IPS-15b (cell line): ENCODE results near the gene BFAR.
"Not testable (repeated sequence)": the region's sequence is repeated elsewhere in the genome, so short reads cannot be mapped to it uniquely, and the experiment has no call there.

Experiments used
- H3K27me3 ChIP-seq: one replicate; pipeline ENCODE4 v1.6.1; 2013; ENCODE audit warnings: low read length; ENCODE audit not compliant: control insufficient read depth, insufficient read depth
- H3K36me3 ChIP-seq: one replicate; pipeline ENCODE4 v1.6.1; 2013; ENCODE audit warnings: low read length; ENCODE audit not compliant: control insufficient read depth, insufficient read depth
- H3K4me1 ChIP-seq: one replicate; pipeline ENCODE4 v1.6.1; 2013; ENCODE audit warnings: mild to moderate bottlenecking, low read length; ENCODE audit not compliant: control insufficient read depth, insufficient read depth
- H3K4me3 ChIP-seq: one replicate; pipeline ENCODE4 v1.5.1; 2013; ENCODE audit warnings: low read depth, low read length
- H3K9ac ChIP-seq: one replicate; pipeline ENCODE4 v1.6.1; 2013; ENCODE audit warnings: low read depth, mild to moderate bottlenecking, low read length
- H3K9me3 ChIP-seq: one replicate; pipeline ENCODE4 v1.6.1; 2013; ENCODE audit warnings: mild to moderate bottlenecking, low read length; ENCODE audit not compliant: control insufficient read depth, insufficient read depth

BFAR gene

GRCh38 chr16:14677627-14678026 is 44.9 kb downstream of the BFAR start:
- peaks cover 2% of the 10 kb centered on the region for H3K36me3 ChIP-seq
- no peak overlapping the region for H3K9ac ChIP-seq
- H3K4me3 ChIP-seq, result no peak overlapping the region
- H3K27me3 ChIP-seq, result no peaks in the 10 kb centered on the region
- no peaks in the 10 kb centered on the region for H3K9me3 ChIP-seq
- no peaks in the 10 kb centered on the region for H3K4me1 ChIP-seq

GRCh38 chr16:14678748-14679497 is 46.2 kb downstream of the BFAR start:
- Histone ChIP-seq H3K9ac (no peak overlapping the region), H3K4me1 (no peaks in the 10 kb centered on the region), H3K36me3 (peaks cover 2% of the 10 kb centered on the region), H3K9me3 (no peaks in the 10 kb centered on the region), H3K4me3 (no peak overlapping the region), H3K27me3 (no peaks in the 10 kb centered on the region)

- not testable (repeated sequence) for H3K9me3 ChIP-seq, H3K9ac ChIP-seq, H3K4me1 ChIP-seq, H3K36me3 ChIP-seq, H3K4me3 ChIP-seq, H3K27me3 ChIP-seq
Measured at GRCh38 chr16:14680396-14680795, 47.6 kb downstream of the BFAR start.

- Histone ChIP-seq H3K4me3 (no peak overlapping the region), H3K36me3 (peaks cover 2% of the 10 kb centered on the region)
Measured at GRCh38 chr16:14681115-14681514, 48.4 kb downstream of the BFAR start.

DNA sequence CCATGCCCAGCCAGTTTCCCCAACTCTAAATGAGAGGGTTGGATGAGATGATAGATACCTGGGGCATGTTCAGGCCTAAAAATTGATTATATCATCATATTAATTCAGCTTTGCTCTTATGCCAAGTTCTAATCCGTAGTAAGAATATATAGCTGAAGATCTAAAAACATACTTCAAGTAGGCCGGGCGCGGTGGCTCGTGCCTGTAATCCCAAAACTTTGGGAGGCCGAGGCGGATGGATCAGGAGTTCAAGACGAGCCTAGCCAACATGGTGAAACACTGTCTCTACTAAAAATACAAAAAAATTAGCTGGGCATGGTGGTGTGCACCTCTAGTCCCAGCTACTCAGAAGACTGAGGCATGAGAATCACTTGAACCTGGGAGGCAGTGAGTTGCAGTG is 49.4 kb downstream of the BFAR start:
- H3K4me3 ChIP-seq, result no peak overlapping the region
- H3K4me1 ChIP-seq, result no peaks in the 10 kb centered on the region

More at GRCh38 chr16:14681115-14681514, 48.4 kb downstream of the BFAR start:
- Histone ChIP-seq H3K9ac (no peak overlapping the region), H3K4me1 (no peaks in the 10 kb centered on the region), H3K9me3 (no peaks in the 10 kb centered on the region), H3K27me3 (no peaks in the 10 kb centered on the region)

DNA sequence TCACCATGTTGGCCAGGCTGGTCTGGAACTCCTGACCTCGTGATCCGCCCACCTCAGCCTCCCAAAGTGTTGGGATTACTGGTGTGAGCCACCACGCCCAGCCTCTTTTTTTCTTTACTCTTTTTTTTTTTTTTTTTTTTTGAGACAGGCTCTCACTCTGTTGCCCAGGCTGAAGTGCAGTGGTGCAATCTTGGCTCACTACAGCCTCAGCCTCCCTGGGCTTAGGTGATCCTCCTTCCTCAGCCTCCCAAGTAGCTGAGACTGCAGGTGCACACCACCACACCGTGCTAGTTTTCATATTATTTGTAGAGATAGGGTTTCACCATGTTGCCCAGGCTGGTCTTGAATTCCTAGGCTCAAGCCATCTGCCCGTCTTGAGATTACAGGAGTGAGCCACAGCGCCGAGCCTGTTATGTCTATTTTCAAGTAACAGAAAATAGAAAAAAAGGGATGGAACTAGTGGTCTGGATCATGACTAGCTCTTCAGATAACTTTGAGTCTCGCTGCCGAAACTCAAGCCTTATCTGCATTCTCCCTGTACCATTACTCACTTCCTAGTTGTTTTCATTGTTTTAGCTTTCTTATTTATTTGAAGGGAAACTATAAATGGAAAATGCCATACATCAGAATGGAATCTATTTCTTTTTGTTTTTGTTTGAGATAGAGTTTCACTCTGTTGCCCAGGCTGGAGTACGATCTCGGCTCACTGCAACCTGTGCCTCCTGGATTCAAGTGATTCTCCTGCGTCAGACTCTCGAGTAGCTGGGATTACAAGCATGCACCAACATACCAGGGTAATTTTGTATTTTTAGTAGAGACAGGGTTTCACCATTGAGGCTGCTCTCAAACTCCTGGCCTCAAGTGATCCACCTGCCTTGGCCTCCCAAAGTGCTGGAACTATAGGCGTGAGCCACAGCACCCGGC is 53.4 kb downstream of the BFAR start:
- H3K4me1 ChIP-seq, H3K27me3 ChIP-seq, H3K36me3 ChIP-seq, H3K9me3 ChIP-seq, H3K4me3 ChIP-seq, H3K9ac ChIP-seq: not testable (repeated sequence)

More for the DNA sequence above, 49.4 kb downstream of the BFAR start:
- Histone ChIP-seq H3K9me3 (no peaks in the 10 kb centered on the region), H3K9ac (no peak overlapping the region), H3K36me3 (peaks cover 2% of the 10 kb centered on the region), H3K27me3 (no peaks in the 10 kb centered on the region)

DNA sequence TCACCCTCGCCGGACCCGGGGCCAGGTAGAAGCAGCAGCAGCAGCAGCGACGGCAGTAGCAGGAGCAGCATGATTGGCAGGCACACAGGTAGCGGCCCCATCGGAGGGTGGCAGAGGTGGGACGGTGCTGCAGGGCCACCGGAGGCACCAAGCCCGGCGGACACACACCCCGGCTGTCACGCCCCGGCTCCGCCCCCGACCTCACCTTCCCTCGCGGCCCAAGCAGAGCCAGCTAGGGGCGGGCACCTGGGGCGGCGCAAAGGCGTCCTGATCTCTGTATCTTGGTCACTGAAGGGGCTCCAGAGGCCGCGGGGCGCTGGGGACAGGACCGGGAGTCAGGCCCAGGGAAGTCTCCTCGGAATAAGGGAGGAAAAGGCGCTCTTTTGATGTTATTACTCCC is 61.4 kb downstream of the BFAR start, which contains the start of gene PLA2G10:
PLA2G10 (minus strand) TSS at position 180 of the 400 bp plus-strand sequence; CDS start at position 101, 79 bp downstream.
- not testable (repeated sequence) for H3K36me3 ChIP-seq, H3K4me1 ChIP-seq, H3K4me3 ChIP-seq, H3K27me3 ChIP-seq, H3K9ac ChIP-seq, H3K9me3 ChIP-seq

DNA sequence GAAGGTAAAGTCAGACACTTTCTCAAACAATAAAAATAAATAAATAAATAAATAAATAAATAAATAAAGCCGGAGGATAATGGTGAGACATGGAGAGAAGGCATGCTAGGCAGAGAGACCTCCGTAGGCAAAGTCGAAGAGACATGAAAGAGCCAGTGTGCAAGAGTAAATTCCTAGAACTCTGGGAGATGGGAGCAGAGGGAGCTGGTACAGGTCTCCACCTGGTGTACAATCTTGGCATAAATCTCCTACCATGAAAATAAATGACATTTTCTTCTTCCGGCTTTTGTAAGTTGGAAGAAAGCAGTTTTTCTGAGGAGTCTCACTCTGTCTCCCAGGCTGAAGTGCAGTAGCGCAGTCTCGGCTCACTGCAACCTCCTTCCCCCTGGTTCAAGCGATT is 69.1 kb downstream of the BFAR start:
- not testable (repeated sequence) for H3K27me3 ChIP-seq, H3K9ac ChIP-seq, H3K36me3 ChIP-seq, H3K9me3 ChIP-seq, H3K4me1 ChIP-seq, H3K4me3 ChIP-seq

GRCh38 chr16:14702672-14703071 is 69.9 kb downstream of the BFAR start:
- not testable (repeated sequence) for H3K4me1 ChIP-seq, H3K9me3 ChIP-seq, H3K36me3 ChIP-seq, H3K27me3 ChIP-seq, H3K9ac ChIP-seq, H3K4me3 ChIP-seq

- not testable (repeated sequence) for H3K36me3 ChIP-seq, H3K4me3 ChIP-seq, H3K4me1 ChIP-seq, H3K27me3 ChIP-seq, H3K9ac ChIP-seq, H3K9me3 ChIP-seq
Measured at GRCh38 chr16:14703156-14704011, 70.6 kb downstream of the BFAR start, which contains the start of gene NPIPA3. TSS of gene NPIPA3 (plus strand) at chr16:14703411. CDS start at chr16:14708944, 5,533 bp downstream.
